ENCODE data around the gene BRINP3. TPM values are rescaled to one million over a fixed set of nuclear protein-coding genes. Genes with fewer than 3 reads are reported as not detected.

BRINP3 gene
- total RNA-seq, 2 donors from 2014 or later = not detected

- no peak for TF ChIP-seq CTCF (conservative IDR thresholded peaks at IDR 0.05)
- Histone ChIP-seq H3K36me3 (ENCODE audit: control insufficient read depth, insufficient read depth, low read length) (no peaks in the 10 kb centered on the region), H3K4me1 (ENCODE audit: control insufficient read depth, insufficient read depth, low read length) (no peaks in the 10 kb centered on the region), H3K9me3 (ENCODE audit: control insufficient read depth, low read length) (no peaks in the 10 kb centered on the region), H3K9ac (ENCODE audit: extremely low read depth, low read length, poor library complexity, severe bottlenecking) (no peak overlapping the region), H3K27ac (ENCODE audit: low read depth, low read length) (no peak overlapping the region), H3K4me3 (ENCODE audit: low read length) (no peak overlapping the region), H3K27me3 (ENCODE audit: control insufficient read depth, insufficient read depth, low read length, poor library complexity, severe bottlenecking) (no peaks in the 10 kb centered on the region)
- H3K9me3 Mint-ChIP-seq = no peaks in the 10 kb centered on the region
- DNase-seq = no peak
- H3K4me1 Mint-ChIP-seq = no peaks in the 10 kb centered on the region
- no peak overlapping the region for H3K27ac Mint-ChIP-seq
- no peak overlapping the region for H3K4me3 Mint-ChIP-seq
- H3K36me3 Mint-ChIP-seq (ENCODE audit: low read depth) = no peaks in the 10 kb centered on the region
- H3K27me3 Mint-ChIP-seq (ENCODE audit: insufficient read depth) = no peaks in the 10 kb centered on the region
These were observed 19.9 kb upstream of the BRINP3 start for GRCh38 chr1:190497565-190497964.

GRCh38 chr1:190494451-190494850 is 16.8 kb upstream of the BRINP3 start:
- Mint-ChIP-seq H3K9me3 (no peaks in the 10 kb centered on the region), H3K4me1 (no peaks in the 10 kb centered on the region), H3K27ac (no peak overlapping the region), H3K36me3 (ENCODE audit: low read depth) (no peaks in the 10 kb centered on the region), H3K27me3 (ENCODE audit: insufficient read depth) (no peaks in the 10 kb centered on the region), H3K4me3 (no peak overlapping the region)
- Histone ChIP-seq H3K27ac (ENCODE audit: low read depth, low read length) (no peak overlapping the region), H3K9ac (ENCODE audit: extremely low read depth, low read length, poor library complexity, severe bottlenecking) (no peak overlapping the region), H3K9me3 (ENCODE audit: control insufficient read depth, low read length) (no peaks in the 10 kb centered on the region), H3K36me3 (ENCODE audit: control insufficient read depth, insufficient read depth, low read length) (no peaks in the 10 kb centered on the region), H3K27me3 (ENCODE audit: control insufficient read depth, insufficient read depth, low read length, poor library complexity, severe bottlenecking) (no peaks in the 10 kb centered on the region), H3K4me1 (ENCODE audit: control insufficient read depth, insufficient read depth, low read length) (no peaks in the 10 kb centered on the region), H3K4me3 (ENCODE audit: low read length) (no peak overlapping the region)
- no peak for DNase-seq
- WGBS, 2 experiments (ENCODE audit: insufficient coverage in 1 of 2, insufficient read length in 1 of 2) = 92 to 100% methylated on average over 3 to 4 of the region's 4 CpGs
- TF ChIP-seq CTCF (conservative IDR thresholded peaks at IDR 0.05) = no peak

GRCh38 chr1:190491404-190491803 is 13.7 kb upstream of the BRINP3 start:
- H3K9ac ChIP-seq (ENCODE audit: extremely low read depth, low read length, poor library complexity, severe bottlenecking) = no peak overlapping the region
- Mint-ChIP-seq H3K36me3 (ENCODE audit: low read depth) (no peaks in the 10 kb centered on the region), H3K9me3 (no peaks in the 10 kb centered on the region), H3K4me3 (no peak overlapping the region), H3K27me3 (ENCODE audit: insufficient read depth) (no peaks in the 10 kb centered on the region), H3K27ac (no peak overlapping the region), H3K4me1 (no peaks in the 10 kb centered on the region)
- H3K4me3 ChIP-seq (ENCODE audit: low read length) = no peak overlapping the region
- no peaks in the 10 kb centered on the region for H3K36me3 ChIP-seq (ENCODE audit: control insufficient read depth, insufficient read depth, low read length)
- DNase-seq = no peak
- H3K9me3 ChIP-seq (ENCODE audit: control insufficient read depth, low read length) = no peaks in the 10 kb centered on the region
- H3K27ac ChIP-seq (ENCODE audit: low read depth, low read length) = no peak overlapping the region
- no CpG with 5 or more reads among the region's 2 CpGs for WGBS, 2 experiments (ENCODE audit: insufficient coverage in 1 of 2, insufficient read length in 1 of 2)
- H3K27me3 ChIP-seq (ENCODE audit: control insufficient read depth, insufficient read depth, low read length, poor library complexity, severe bottlenecking) = no peaks in the 10 kb centered on the region
- TF ChIP-seq CTCF (conservative IDR thresholded peaks at IDR 0.05) = peak; percentile 63
- no peaks in the 10 kb centered on the region for H3K4me1 ChIP-seq (ENCODE audit: control insufficient read depth, insufficient read depth, low read length)
